ENCODE data around the gene ABR. TPM values are rescaled to one million over a fixed set of nuclear protein-coding genes. Genes with fewer than 3 reads are reported as not detected.

Gene ABR
- total and polyA plus RNA-seq, 2 of the 8 experiments (the other 6 are each of a cell fraction or from before 2014, with no cell fraction given), result 44.8 to 47.2 TPM

GRCh38 chr17:1000597-1001461, 179.0 kb downstream of the ABR start:
- Histone ChIP-seq H2BK120ac (replicated peaks; ENCODE audit: low read depth, low read length) (no peak overlapping the region), H3K79me1 (ENCODE audit: low read depth, low read length) (peaks cover 7% of the 10 kb centered on the region; the same call in 1 of the 2 replicates), H3K14ac (ENCODE audit: insufficient read length) (no peak overlapping the region), H2BK5ac (ENCODE audit: low read depth, low read length) (no peak overlapping the region), H2AFZ (ENCODE audit: low read length) (no peak overlapping the region), H3K23ac (ENCODE audit: insufficient read length) (no peak overlapping the region), H3K27me3 (replicated peaks in 1 of 4; ENCODE audit: control insufficient read depth in 3 of 4, extremely low read depth in 1 of 4, insufficient read depth in 3 of 4, low read length in 3 of 4) (no peaks in the 10 kb centered on the region; a peak in 1 of 7 replicates), H2BK20ac (ENCODE audit: low read length) (no peak overlapping the region), H2AK5ac (ENCODE audit: low read depth, low read length) (no peak overlapping the region), H3K27ac (ENCODE audit: low read depth, low read length) (no peak overlapping the region), H3K9ac (replicated peaks in 1 of 4; ENCODE audit: extremely low read depth in 1 of 4, low read depth in 3 of 4, low read length in 3 of 4) (no peak overlapping the region), H3K4me3 (ENCODE audit: extremely low read depth in 1 of 4, insufficient read depth in 2 of 4, low read depth in 3 of 4, low read length in 4 of 4) (no peak overlapping the region), H3K4me1 (replicated peaks in 1 of 4; ENCODE audit: control insufficient read depth in 3 of 4, insufficient read depth in 4 of 4, low read length in 3 of 4) (peaks cover 0 to 5% (median 1%) of the 10 kb centered on the region in 4 experiments; a peak in 5 of 7 replicates), H3K4ac (replicated peaks; ENCODE audit: insufficient read length, low read depth, low read length) (no peak overlapping the region), H3K36me3 (ENCODE audit: control insufficient read depth in 2 of 4, insufficient read depth in 4 of 4, low read length in 3 of 4) (peaks cover 6 to 28% (median 17%) of the 10 kb centered on the region in 4 experiments), H4K20me1 (replicated peaks in 1 of 2; ENCODE audit: control insufficient read depth in 1 of 2, insufficient read depth in 2 of 2, low read length in 2 of 2) (peaks cover 2 to 4% of the 10 kb centered on the region in 2 experiments), H2BK15ac (ENCODE audit: low read length) (no peak overlapping the region), H3K9me3 (ENCODE audit: insufficient read depth in 2 of 2, low read depth in 1 of 2, low read length in 1 of 2) (no peaks in the 10 kb centered on the region), H2BK12ac (ENCODE audit: low read depth, low read length) (no peak overlapping the region), H4K8ac (ENCODE audit: extremely low read depth, insufficient read depth, low read length) (no peak overlapping the region), H3K23me2 (ENCODE audit: low read depth, low read length) (no peaks in the 10 kb centered on the region), H3K18ac (ENCODE audit: extremely low read depth, low read length) (no peak overlapping the region), H3K56ac (replicated peaks; ENCODE audit: insufficient read length, low read depth, low read length) (no peak overlapping the region), H4K91ac (replicated peaks; ENCODE audit: insufficient read length, low read length) (no peak overlapping the region), H3K4me2 (ENCODE audit: insufficient read depth in 1 of 2, low read depth in 2 of 2, low read length in 2 of 2) (no peak overlapping the region), H3K79me2 (ENCODE audit: control insufficient read depth in 1 of 2, insufficient read depth in 2 of 2, low read length in 2 of 2) (peaks cover 0 to 13% of the 10 kb centered on the region in 2 experiments; a peak in 2 of 4 replicates), H4K5ac (ENCODE audit: insufficient read length, low read depth, low read length) (no peak overlapping the region)
- CTCF ChIA-PET (ENCODE audit: partially characterized antibody), result interaction anchor here (0.8 to 12.7 kb wide), 12 partner anchors 14 to 376 kb away, joined by 3 to 144 read pairs (median 4); partner anchors contain the start of gene NXN
- FAIRE-seq, result no peak
- DNase-seq (ENCODE audit: low read depth in 1 of 2, low spot score in 2 of 2), result no peak
- POLR2A ChIA-PET (ENCODE audit: partially characterized antibody), result interaction anchor here (0.7 to 1.3 kb wide), 7 partner anchors 19 to 246 kb away, joined by 3 read pairs; partner anchors contain the start of genes GLOD4 and MRM3
- 95% methylated on average over 15 of the region's 15 CpGs; no CpG with 5 or more reads in 1 of the 2 experiments for WGBS, 2 experiments (ENCODE audit: extremely low coverage in 1 of 2, insufficient coverage in 1 of 2, insufficient read length in 1 of 2, insufficient replicate concordance in 2 of 2, low coverage in 1 of 2, low lambda C conversion rate in 2 of 2, missing lambda C conversion rate in 1 of 2)
